Gastrocnemius medialis (tissue), 4 donors: ENCODE measurements around the gene PRR5L. TPM values are rescaled to one million over a fixed set of nuclear protein-coding genes. Genes with fewer than 3 reads are reported as not detected.

Experiments used
- ATAC-seq, 2 donors: fragments of 150-250 bp; one replicate each; pipeline ENCODE4 v1.9.1; 2016
- DNase-seq, 2 donors: peaks; one replicate each; pipeline ENCODE4 v3.0.0-alpha.2; 2019
- H3K27ac ChIP-seq, 4 donors: fragments of 200-600 bp; sonication (generic); 1 replicate in 1 of 4; 2 replicates in 3 of 4; pipeline ENCODE4 v1.5.1; 2016 to 2018; ENCODE audit warnings: mild to moderate bottlenecking in 2 of 4, moderate library complexity in 1 of 4
- H3K27me3 ChIP-seq, 3 donors: fragments of 200-600 bp; sonication (generic) in 2 of 3; 1 replicate in 1 of 3; 2 replicates in 2 of 3; pipeline versions ENCODE4 v1.5.1 to v1.6.0; 2016 to 2019; ENCODE audit warnings: mild to moderate bottlenecking in 1 of 3, moderate library complexity in 1 of 3
- H3K36me3 ChIP-seq, 2 donors: fragments of 200-600 bp; sonication (generic) in 1 of 2; one replicate each; pipeline ENCODE4 v1.5.1; 2017 to 2018
- H3K4me1 ChIP-seq, 2 donors: fragments of 200-600 bp; sonication (generic) in 1 of 2; one replicate each; pipeline ENCODE4 v1.5.1; 2016 to 2017; ENCODE audit warnings: mild to moderate bottlenecking in 2 of 2
- H3K4me3 ChIP-seq, 4 donors: fragments of 200-600 bp; sonication (generic) in 3 of 4; 1 replicate in 1 of 4; 2 replicates in 3 of 4; pipeline ENCODE4 v1.5.1; 2016 to 2019; ENCODE audit warnings: mild to moderate bottlenecking in 2 of 4
- H3K9me3 ChIP-seq, 3 donors: fragments of 200-600 bp; sonication (generic) in 2 of 3; 1 replicate in 1 of 3; 2 replicates in 2 of 3; pipeline ENCODE4 v1.5.1; 2016 to 2019
- CTCF ChIP-seq, 5 experiments: fragments of 450-650 bp in 3 of 5; fragments of 200-600 bp in 2 of 5; sonication (generic) in 2 of 5; IDR thresholded peaks in 4 of 5; conservative IDR thresholded peaks in 1 of 5; 1 replicate in 4 of 5; 2 replicates in 1 of 5; pipeline ENCODE4 v1.5.1; 2016 to 2019; ENCODE audit warnings: antibody characterized with exemption in 5 of 5, mild to moderate bottlenecking in 3 of 5, moderate library complexity in 3 of 5
- POLR2A ChIP-seq, 2 donors: fragments of 450-650 bp; IDR thresholded peaks; one replicate each; pipeline ENCODE4 v1.6.1; 2017; ENCODE audit warnings: antibody characterized with exemption in 2 of 2, mild to moderate bottlenecking in 2 of 2, moderate library complexity in 2 of 2
- in situ Hi-C, 4 donors: fragments of 200-750 bp; cut with MboI; loops; one replicate each; pipeline versions ENCODE4 v1.15.0 to v1.8.0; 2017; ENCODE audit warnings: low sequenced_read_pairs in 4 of 4
- intact Hi-C: fragments of 100-400 bp; cut with DNase I; formaldehyde crosslinking; loops from one replicate; pipeline ENCODE4 v1.15.1; 2023; ENCODE audit warnings: low total_unique reads
- total RNA-seq, 4 donors: library from RNA; depleted of rRNA; stranded (reverse); fragments of >200 nt; gene quantifications; one replicate each; pipeline versions ENCODE4 v1.1.0 to v1.2.3, GENCODE V29; 2016

The PRR5L gene
- total RNA-seq, 4 donors from 2014 or later = 0.46 to 3.2 (median 1.2) TPM

GRCh38 chr11:36490026-36490806, 194.1 kb downstream of the PRR5L start:
- no peak for ATAC-seq

GRCh38 chr11:36492724-36493304, 196.7 kb downstream of the PRR5L start:
- peaks cover 0 to 87% of the 10 kb centered on the region in 2 donors for H3K36me3 ChIP-seq
- H3K4me1 ChIP-seq = peaks cover 2 to 8% of the 10 kb centered on the region in 2 donors
- DNase-seq = no peak
- no peak overlapping the region for H3K4me3 ChIP-seq
- H3K9me3 ChIP-seq = no peaks in the 10 kb centered on the region
- H3K27ac ChIP-seq = no peak overlapping the region
- TF ChIP-seq POLR2A (IDR thresholded peaks at IDR 0.05) = no peak
- peak; percentile 37 to 79 (median 58) for TF ChIP-seq CTCF (IDR thresholded peaks at IDR 0.05 in 4 of 5, conservative IDR thresholded peaks at IDR 0.05 in 1 of 5)
- no peaks in the 10 kb centered on the region for H3K27me3 ChIP-seq
- in situ Hi-C loops (loop anchor here in 3 of 4 donors (5.0 to 25.0 kb wide), 4 partner anchors 196 to 881 kb away; partner anchors contain the start of genes FJX1 (in 3 of the 3), PRR5L (in 3 of the 3) and COMMD9 (in 2 of the 3)), intact Hi-C loops (loop anchor here (2.0 to 5.0 kb wide), 2 partner anchors 204 to 876 kb away; partner anchors contain the start of genes COMMD9 and FJX1)
- peak in 1 of 2 donors; percentile 58 for ATAC-seq

More at GRCh38 chr11:36490026-36490806, 194.1 kb downstream of the PRR5L start:
- Histone ChIP-seq H3K27me3 (no peaks in the 10 kb centered on the region), H3K4me3 (no peak overlapping the region), H3K4me1 (peaks cover 11 to 18% of the 10 kb centered on the region in 2 donors), H3K27ac (no peak overlapping the region), H3K36me3 (peaks cover 0 to 74% of the 10 kb centered on the region in 2 donors), H3K9me3 (no peaks in the 10 kb centered on the region)
- in situ Hi-C loops (loop anchor here in 3 of 4 donors (5.0 to 25.0 kb wide), 4 partner anchors 193 to 878 kb away; partner anchors contain the start of genes FJX1 (in 3 of the 3), PRR5L (in 3 of the 3) and COMMD9 (in 2 of the 3)), intact Hi-C loops (loop anchor here (5.0 kb wide), 1 partner anchor 873 kb away; the partner anchor contains the start of gene FJX1)
- DNase-seq = no peak
- TF ChIP-seq POLR2A (IDR thresholded peaks at IDR 0.05) (no peak), CTCF (IDR thresholded peaks at IDR 0.05 in 4 of 5, conservative IDR thresholded peaks at IDR 0.05 in 1 of 5) (no peak)

- Histone ChIP-seq H3K4me1 (peaks cover 0 to 4% of the 10 kb centered on the region in 2 donors), H3K27me3 (no peaks in the 10 kb centered on the region), H3K9me3 (no peaks in the 10 kb centered on the region), H3K4me3 (no peak overlapping the region), H3K36me3 (peaks cover 0 to 92% of the 10 kb centered on the region in 2 donors), H3K27ac (no peak overlapping the region)
- ATAC-seq (no peak), DNase-seq (no peak)
- TF ChIP-seq CTCF (IDR thresholded peaks at IDR 0.05 in 4 of 5, conservative IDR thresholded peaks at IDR 0.05 in 1 of 5) (no peak), POLR2A (IDR thresholded peaks at IDR 0.05) (no peak)
- in situ Hi-C loops = loop anchor here in 3 of 4 donors (5.0 to 25.0 kb wide), 4 partner anchors 196 to 881 kb away; partner anchors contain the start of genes FJX1 (in 3 of the 3), PRR5L (in 3 of the 3) and COMMD9 (in 2 of the 3)
- intact Hi-C loops = loop anchor here (2.0 to 5.0 kb wide), 2 partner anchors 205 to 876 kb away; partner anchors contain the start of genes COMMD9 and FJX1
Observed at GRCh38 chr11:36493332-36493731, 197.2 kb downstream of the PRR5L start.

- no peak overlapping the region for H3K27ac ChIP-seq
- intact Hi-C loops = no loop called here
- ATAC-seq = no peak
- H3K36me3 ChIP-seq = peaks cover 0 to 47% of the 10 kb centered on the region in 2 donors
- in situ Hi-C loops = loop anchor here in 3 of 4 donors (25.0 kb wide), 3 partner anchors 211 to 886 kb away; partner anchors contain the start of genes FJX1 (in 3 of the 3), COMMD9 (in 2 of the 3) and PRR5L (in 2 of the 3)
- TF ChIP-seq POLR2A (IDR thresholded peaks at IDR 0.05) (no peak), CTCF (IDR thresholded peaks at IDR 0.05 in 4 of 5, conservative IDR thresholded peaks at IDR 0.05 in 1 of 5) (no peak)
- no peaks in the 10 kb centered on the region for H3K9me3 ChIP-seq
- DNase-seq = no peak
- H3K4me3 ChIP-seq = no peak overlapping the region
- peaks cover 31 to 34% of the 10 kb centered on the region in 2 donors for H3K4me1 ChIP-seq
- H3K27me3 ChIP-seq = no peaks in the 10 kb centered on the region
Observed at GRCh38 chr11:36498721-36499120, 202.6 kb downstream of the PRR5L start.
